ENCODE results near the gene SLC52A1. TPM values are rescaled to one million over a fixed set of nuclear protein-coding genes. Genes with fewer than 3 reads are reported as not detected.

Gene SLC52A1
- total RNA-seq, 4 donors from 2014 or later: not detected

DNA sequence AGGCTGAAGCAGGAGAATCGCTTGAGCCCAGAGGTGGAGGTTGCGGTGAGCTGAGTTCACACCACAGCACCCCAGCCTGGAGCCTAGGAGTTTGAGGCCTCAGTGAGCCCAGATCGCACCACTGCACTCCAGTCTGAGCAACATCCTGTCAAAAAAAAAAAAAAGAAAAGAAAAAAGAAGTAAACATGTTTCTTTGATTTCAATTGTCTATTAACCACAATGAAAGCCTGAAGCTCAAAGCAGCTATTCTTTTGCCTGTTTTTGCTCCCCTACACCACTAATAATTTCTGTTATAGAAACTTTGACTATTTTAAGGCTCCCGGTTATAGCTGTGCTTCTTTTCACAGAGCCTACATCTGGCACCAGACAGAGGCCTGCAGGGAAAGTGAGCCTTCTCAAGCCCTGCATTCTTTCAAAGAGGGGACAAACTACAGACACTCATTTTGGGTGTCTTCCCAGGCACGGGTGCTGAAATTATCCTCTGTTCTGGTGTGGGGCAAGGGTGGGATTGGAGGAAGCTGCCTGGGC, 14.2 kb upstream of the SLC52A1 start:
- no peak for TF ChIP-seq POLR2AphosphoS5 (IDR thresholded peaks at IDR 0.05)
- TF ChIP-seq, protein P1, sequence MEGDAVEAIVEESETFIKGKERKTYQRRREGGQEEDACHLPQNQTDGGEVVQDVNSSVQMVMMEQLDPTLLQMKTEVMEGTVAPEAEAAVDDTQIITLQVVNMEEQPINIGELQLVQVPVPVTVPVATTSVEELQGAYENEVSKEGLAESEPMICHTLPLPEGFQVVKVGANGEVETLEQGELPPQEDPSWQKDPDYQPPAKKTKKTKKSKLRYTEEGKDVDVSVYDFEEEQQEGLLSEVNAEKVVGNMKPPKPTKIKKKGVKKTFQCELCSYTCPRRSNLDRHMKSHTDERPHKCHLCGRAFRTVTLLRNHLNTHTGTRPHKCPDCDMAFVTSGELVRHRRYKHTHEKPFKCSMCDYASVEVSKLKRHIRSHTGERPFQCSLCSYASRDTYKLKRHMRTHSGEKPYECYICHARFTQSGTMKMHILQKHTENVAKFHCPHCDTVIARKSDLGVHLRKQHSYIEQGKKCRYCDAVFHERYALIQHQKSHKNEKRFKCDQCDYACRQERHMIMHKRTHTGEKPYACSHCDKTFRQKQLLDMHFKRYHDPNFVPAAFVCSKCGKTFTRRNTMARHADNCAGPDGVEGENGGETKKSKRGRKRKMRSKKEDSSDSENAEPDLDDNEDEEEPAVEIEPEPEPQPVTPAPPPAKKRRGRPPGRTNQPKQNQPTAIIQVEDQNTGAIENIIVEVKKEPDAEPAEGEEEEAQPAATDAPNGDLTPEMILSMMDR (IDR thresholded peaks at IDR 0.05): no peak
- no peak for TF ChIP-seq EP300 (IDR thresholded peaks at IDR 0.05)
- no peak for TF ChIP-seq POLR2A (IDR thresholded peaks at IDR 0.05; ENCODE audit: low read depth)
- no peaks in the 10 kb centered on the region for H3K36me3 ChIP-seq
- no peaks in the 10 kb centered on the region for H3K27me3 ChIP-seq
- peaks cover 6 to 13% (median 9%) of the 10 kb centered on the region in 4 donors for H3K4me1 ChIP-seq
- H3K4me3 ChIP-seq: no peak overlapping the region
- DNase-seq (ENCODE audit: extremely low spot score): no peak
- 58% methylated on average over 5 of the region's 5 CpGs for WGBS
- intact Hi-C loops (cut with DNase I): no loop called here
- H3K9me3 ChIP-seq: no peaks in the 10 kb centered on the region
- H3K27ac ChIP-seq (replicated peaks in 1 of 4): peak overlapping the region; percentile 31 to 58 (median 48)

DNA sequence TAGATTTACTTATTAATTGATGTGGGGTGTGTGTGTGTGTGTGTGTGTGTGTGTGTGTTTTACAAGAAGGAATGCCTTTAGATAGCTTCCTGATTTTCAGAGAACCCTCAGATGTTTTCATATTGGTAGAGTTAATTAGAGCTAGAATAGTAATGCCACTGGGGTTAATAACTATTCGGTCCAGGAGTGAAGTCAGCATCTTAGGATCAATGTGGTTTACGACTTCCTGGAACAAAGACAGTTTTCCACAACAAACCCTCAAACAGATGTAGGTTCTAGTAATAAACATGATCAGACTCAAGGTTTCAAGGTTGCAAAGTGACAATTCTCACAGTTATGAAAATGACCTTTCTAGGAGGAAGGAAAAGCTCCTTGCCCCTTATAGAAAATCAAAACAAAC, 12.2 kb upstream of the SLC52A1 start:
- intact Hi-C loops (cut with DNase I): no loop called here
- H3K9me3 ChIP-seq: no peaks in the 10 kb centered on the region
- H3K36me3 ChIP-seq: no peaks in the 10 kb centered on the region
- 58% methylated on average over 2 of the region's 2 CpGs for WGBS
- H3K4me1 ChIP-seq: peaks cover 6 to 13% (median 9%) of the 10 kb centered on the region in 4 donors
- DNase-seq (ENCODE audit: extremely low spot score): no peak
- no peak overlapping the region for H3K4me3 ChIP-seq
- TF ChIP-seq EP300 (IDR thresholded peaks at IDR 0.05) (no peak), POLR2AphosphoS5 (IDR thresholded peaks at IDR 0.05) (no peak), POLR2A (IDR thresholded peaks at IDR 0.05; ENCODE audit: low read depth) (no peak)
- TF ChIP-seq, protein P1 (IDR thresholded peaks at IDR 0.05): no peak
- no peaks in the 10 kb centered on the region for H3K27me3 ChIP-seq
- H3K27ac ChIP-seq (replicated peaks in 1 of 4): no peak overlapping the region

DNA sequence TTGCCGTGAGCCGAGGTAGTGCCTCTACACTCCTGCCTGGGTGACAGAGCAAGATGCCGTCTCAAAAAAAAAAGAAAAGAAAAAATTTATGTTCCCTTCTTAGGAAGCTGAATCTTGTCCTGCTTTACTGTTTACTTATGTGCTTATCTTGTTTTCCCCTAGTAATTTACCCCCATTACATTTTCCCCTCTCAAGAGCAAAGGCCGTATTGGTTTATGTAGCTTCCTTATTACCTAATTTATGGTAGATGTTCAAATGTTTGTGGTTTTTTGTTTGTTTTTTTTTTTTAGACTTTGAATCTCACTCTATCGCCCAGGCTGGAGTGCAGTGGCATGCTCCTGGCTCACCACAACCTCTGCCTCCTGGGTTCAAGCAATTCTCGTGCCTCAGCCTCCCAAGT, 10.3 kb upstream of the SLC52A1 start:
- no peaks in the 10 kb centered on the region for H3K9me3 ChIP-seq
- no peaks in the 10 kb centered on the region for H3K27me3 ChIP-seq
- no peaks in the 10 kb centered on the region for H3K36me3 ChIP-seq
- TF ChIP-seq, protein P1 (IDR thresholded peaks at IDR 0.05): no peak
- TF ChIP-seq EP300 (IDR thresholded peaks at IDR 0.05) (no peak), POLR2A (IDR thresholded peaks at IDR 0.05; ENCODE audit: low read depth) (no peak), POLR2AphosphoS5 (IDR thresholded peaks at IDR 0.05) (no peak)
- intact Hi-C loops (cut with DNase I): no loop called here
- no peak overlapping the region for H3K4me3 ChIP-seq
- H3K4me1 ChIP-seq: peaks cover 6 to 13% (median 9%) of the 10 kb centered on the region in 4 donors
- H3K27ac ChIP-seq (replicated peaks in 1 of 4): no peak overlapping the region
- 83% methylated on average over 6 of the region's 6 CpGs for WGBS
- no peak for DNase-seq (ENCODE audit: extremely low spot score)

DNA sequence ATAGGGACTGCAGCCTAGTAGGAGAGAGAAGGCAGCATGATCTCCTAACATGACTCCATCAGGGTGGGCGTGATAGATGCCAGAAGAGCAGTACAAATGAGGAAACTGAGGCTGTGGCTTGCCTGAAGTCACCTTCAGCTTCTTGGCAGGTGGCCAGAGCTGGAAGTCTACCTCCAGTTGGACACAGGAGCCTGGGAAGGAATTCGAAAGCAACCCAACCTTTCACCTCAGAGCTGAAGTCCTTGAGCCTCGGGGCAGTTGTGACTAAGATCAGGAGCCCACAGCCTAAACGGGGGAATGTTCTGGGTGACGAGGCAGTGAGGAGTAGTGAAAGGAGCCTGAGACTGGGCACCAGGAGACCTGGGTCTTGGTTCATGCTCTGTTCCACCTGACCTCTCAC, 9.4 kb upstream of the SLC52A1 start:
- WGBS: 90% methylated on average over 5 of the region's 5 CpGs
- Histone ChIP-seq H3K27me3 (no peaks in the 10 kb centered on the region), H3K4me1 (peaks cover 4 to 7% (median 5%) of the 10 kb centered on the region in 4 donors), H3K9me3 (no peaks in the 10 kb centered on the region), H3K4me3 (no peak overlapping the region), H3K36me3 (no peaks in the 10 kb centered on the region), H3K27ac (replicated peaks in 1 of 4) (no peak overlapping the region)
- DNase-seq (ENCODE audit: extremely low spot score): no peak
- TF ChIP-seq POLR2A (IDR thresholded peaks at IDR 0.05; ENCODE audit: low read depth) (no peak), POLR2AphosphoS5 (IDR thresholded peaks at IDR 0.05) (no peak), EP300 (IDR thresholded peaks at IDR 0.05) (no peak)
- TF ChIP-seq, protein P1 (IDR thresholded peaks at IDR 0.05): no peak
- intact Hi-C loops (cut with DNase I): no loop called here

DNA sequence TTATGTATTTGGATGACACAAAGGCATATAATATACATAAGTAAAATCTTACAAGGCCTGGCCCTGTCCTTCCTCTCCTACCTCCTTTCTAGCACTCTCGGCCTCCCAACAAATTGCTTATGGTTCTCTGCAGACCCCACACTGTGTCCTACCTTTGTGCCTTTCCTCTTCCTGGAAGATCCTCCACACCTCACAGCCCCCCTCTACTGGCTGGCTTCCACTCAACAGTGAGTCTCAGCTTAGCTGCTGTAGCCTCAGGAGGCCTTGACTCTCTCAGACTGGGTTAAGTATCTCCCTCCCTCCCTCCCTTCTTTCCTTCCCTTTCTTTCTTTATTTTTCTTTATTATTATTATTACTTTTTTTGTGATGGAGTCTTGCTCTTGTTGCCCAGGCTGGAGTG, 8.3 kb upstream of the SLC52A1 start:
- intact Hi-C loops (cut with DNase I): no loop called here
- TF ChIP-seq POLR2AphosphoS5 (IDR thresholded peaks at IDR 0.05) (no peak), POLR2A (IDR thresholded peaks at IDR 0.05; ENCODE audit: low read depth) (no peak), EP300 (IDR thresholded peaks at IDR 0.05) (no peak)
- TF ChIP-seq, protein P1 (IDR thresholded peaks at IDR 0.05): no peak
- 95% methylated on average over 1 of the region's 1 CpG for WGBS
- Histone ChIP-seq H3K4me1 (no peaks in the 10 kb centered on the region), H3K27ac (replicated peaks in 1 of 4) (no peak overlapping the region), H3K36me3 (no peaks in the 10 kb centered on the region), H3K9me3 (no peaks in the 10 kb centered on the region), H3K27me3 (no peaks in the 10 kb centered on the region), H3K4me3 (no peak overlapping the region)
- DNase-seq (ENCODE audit: extremely low spot score): no peak

All from esophagus muscularis mucosa (tissue), 4 donors.